ENCODE measurements around the gene ELSPBP1. TPM values are rescaled to one million over a fixed set of nuclear protein-coding genes. Genes with fewer than 3 reads are reported as not detected.
"Not testable (repeated sequence)": the region's sequence is repeated elsewhere in the genome, so short reads cannot be mapped to it uniquely, and the experiment has no call there.

The ELSPBP1 gene
- total RNA-seq, result not detected
- long read RNA-seq, result 0 reads

DNA sequence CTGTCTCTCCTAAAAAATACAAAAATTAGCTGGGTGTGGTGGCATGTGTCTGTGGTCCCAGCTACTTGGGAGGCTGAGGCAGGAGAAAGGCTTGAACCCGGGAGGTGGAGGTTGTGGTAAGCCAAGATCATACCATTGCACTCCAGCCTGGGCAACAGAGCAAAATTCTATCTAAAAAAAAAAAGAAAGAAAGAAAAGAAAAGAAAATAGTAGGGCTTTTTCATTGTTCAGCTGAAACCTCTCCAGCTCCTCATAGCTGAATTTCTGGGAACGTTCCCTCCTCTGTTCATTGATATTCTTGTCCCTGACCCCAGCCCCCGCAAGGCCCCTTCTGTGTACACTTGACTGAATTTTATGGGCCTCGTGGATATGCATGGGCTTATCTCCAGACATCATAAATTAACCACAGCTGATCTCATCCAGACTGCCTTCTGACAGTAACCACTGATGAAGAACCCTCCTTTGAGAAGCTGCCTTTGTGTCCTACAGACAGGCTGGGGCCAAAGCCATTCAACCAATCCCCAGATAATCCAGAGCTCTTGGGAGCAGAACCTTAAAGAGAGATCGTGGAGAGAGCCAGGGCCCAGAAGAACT lies at the start of gene ELSPBP1:
TSS of gene ELSPBP1 (plus strand) at position 424 of the 594 bp plus-strand sequence. CDS start 14,036 bp downstream, outside the sequence.
- intact Hi-C loops (cut with DNase I, micrococcal nuclease), result no loop called here
- no peak for DNase-seq
- ATAC-seq, result no peak

DNA sequence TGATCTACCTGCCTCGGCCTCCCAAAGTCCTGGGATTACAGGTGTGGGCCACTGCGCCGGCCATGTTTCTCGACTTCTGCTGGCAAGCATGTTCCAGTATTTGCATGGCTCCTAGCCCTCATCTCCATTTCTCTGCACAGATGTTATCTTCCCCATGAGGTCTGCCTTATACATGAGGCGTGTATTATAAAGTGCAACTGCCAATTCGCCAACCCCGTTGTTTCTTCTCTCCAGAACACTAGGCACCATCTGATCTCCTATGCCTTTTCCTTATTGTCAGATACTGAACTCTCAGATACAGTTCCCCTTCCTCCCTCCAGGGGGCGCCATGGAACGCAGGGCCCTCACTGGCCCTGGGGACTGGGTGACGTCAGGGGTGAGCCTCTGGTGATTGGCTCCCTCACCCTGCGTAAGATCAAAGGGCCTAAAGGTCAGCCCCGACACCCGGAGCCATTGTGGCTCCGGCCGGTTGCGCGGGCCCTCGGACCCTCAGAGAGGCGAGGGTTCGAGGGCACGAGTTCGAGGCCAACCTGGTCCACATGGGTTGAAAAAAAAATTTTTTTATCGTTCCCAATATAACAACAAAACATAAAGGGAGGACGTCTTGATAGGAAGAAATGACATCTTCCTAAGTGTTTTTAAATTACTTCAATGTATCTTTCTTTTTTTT lies 44.4 kb upstream of the ELSPBP1 start:
- DNase-seq; intact Hi-C loops (cut with DNase I, micrococcal nuclease); ATAC-seq: not testable (repeated sequence)

DNA sequence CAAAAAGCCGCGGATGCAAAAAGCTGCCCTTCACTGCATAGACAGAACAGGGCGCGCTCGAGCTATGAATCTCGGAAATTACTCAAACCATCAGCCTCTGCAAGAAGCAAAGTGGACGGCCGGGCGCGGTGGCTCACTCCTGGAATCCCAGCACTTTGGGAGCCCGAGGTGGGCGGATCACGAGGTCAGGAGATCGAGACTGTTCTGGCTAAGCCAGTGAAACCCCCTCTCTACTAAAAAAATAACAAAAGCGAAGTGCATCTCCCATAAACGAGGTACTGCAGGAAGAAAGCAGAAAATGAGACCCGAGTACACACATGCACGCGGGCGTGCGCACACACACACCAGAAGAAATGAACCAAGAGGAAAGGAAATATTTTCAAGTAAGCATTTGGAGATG lies 42.3 kb upstream of the ELSPBP1 start:
- ATAC-seq; intact Hi-C loops (cut with DNase I, micrococcal nuclease); DNase-seq: not testable (repeated sequence)

DNA sequence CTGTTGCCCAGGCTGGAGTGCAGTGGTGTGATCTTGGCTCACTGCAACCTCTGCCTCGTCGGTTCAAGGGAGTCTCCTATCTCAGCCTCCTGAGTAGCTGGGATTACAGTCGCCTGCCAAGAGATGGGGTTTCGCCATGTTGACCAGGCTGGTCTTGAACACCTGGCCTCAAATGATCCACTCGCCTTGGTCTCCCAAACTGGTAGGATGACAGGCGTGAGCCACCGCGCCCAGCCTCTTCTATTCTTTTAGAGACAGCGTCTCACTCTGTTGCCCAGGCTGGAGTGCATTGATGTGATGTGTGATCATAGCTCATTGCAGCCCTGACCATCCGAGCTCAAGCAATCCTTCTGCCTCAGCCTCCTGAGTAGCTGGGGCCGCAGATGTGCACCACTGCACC lies 38.5 kb upstream of the ELSPBP1 start:
- intact Hi-C loops (cut with DNase I, micrococcal nuclease); ATAC-seq: not testable (repeated sequence)
- peak in 1 of 2 donors; percentile 51 for DNase-seq

DNA sequence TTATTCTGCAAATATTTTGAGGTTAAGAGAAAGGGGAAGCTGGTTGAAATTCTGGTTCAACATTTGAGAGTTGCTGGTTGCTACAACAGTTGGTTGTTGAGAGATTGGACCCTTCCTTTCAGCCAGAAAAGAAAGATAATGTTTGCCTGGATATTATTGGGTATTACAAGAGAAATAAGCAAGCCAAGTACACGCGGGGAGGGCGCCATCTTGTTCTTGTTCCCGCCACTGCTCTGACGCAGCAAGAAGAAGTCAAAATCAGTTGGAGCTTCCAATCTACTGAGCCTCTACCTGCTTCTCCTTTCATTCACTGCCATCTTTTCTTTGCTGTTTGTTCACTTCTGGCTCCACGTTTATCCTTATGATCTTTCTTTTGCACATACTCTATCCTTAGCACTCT lies 20.9 kb upstream of the ELSPBP1 start:
- DNase-seq (no peak), ATAC-seq (no peak)
- intact Hi-C loops (cut with DNase I, micrococcal nuclease), result no loop called here

DNA sequence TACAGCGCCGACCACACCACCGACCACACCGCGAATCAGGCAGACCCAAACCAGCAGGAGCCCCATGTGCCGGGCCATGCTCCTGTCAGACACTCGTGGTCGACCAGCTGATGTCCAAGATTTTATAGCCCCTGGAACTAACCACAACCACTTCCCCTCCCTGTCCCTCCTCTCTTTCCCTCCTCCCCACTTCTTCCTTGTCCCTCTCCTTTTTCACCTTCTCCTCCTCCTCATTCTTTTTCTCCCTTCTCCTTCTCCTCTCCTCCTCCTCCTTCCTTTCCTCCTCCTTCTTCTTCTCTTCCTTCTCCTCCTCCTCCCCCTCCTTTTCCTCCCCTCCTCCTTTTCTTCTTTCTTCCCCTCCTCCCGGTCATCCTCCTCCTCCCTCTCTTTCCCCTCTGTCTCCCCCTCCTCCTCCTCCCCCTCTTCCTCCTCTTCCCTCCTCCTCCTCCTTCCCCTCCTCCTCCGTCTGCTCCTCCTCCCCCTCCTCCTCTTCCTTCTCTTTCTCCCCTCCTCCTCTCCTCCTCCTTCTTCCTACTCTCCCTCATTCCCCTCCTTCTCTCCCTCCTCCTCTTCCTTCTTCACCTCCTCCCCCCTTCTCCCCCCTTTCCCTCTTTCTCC lies 3.1 kb upstream of the ELSPBP1 start:
- intact Hi-C loops (cut with DNase I, micrococcal nuclease), result no loop called here
- ATAC-seq, result no peak
- no peak for DNase-seq

DNA sequence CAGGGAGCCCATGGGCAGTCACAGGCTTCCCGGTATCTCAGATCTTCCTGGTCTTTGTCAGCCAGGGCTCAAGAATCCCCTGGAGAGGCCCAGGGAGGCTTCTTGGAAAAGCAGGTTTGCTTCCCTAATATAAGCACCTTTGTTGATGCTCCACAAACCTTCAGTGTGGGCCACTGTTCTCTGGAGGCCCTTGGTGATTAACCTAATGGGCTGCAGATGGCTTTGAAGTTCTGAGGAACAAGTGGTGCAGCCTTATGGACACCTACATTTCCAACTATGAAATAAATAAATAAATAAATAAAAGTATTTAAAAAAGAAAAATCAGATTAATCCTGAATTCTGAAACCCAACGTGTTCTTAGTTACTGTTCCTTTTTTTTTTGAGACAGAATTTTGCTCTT lies 2.4 kb upstream of the ELSPBP1 start, which contains the start of gene BSPH1:
TSS of gene BSPH1 (minus strand) at position 101 of the 400 bp plus-strand sequence. CDS start at position 12, 89 bp downstream.
- intact Hi-C loops (cut with DNase I, micrococcal nuclease), result no loop called here
- DNase-seq (no peak), ATAC-seq (no peak)

DNA sequence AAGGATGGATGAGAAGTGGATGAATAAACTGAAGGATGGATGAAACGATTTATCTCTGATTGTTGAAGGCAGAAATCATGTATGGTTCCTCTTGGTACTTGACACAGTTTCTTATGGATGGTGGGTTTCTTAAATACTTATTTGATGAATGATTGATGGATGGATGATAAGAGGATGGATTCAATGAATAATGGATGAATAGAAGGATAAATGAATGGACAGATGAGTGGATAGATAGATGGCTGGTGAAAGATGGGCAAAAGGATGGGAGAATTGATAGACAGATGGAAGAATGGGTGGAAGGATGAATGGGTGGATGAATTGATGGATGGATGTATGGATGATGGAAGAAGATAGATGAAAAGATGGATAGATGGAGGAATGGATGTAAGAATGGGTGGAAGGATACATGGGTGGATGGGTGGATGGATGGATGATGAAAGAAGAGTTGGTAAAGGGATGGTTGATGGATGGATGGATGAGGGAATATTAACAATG lies 1.8 kb downstream of the ELSPBP1 start:
- ATAC-seq (no peak), DNase-seq (no peak)
- intact Hi-C loops (cut with DNase I, micrococcal nuclease), result no loop called here

DNA sequence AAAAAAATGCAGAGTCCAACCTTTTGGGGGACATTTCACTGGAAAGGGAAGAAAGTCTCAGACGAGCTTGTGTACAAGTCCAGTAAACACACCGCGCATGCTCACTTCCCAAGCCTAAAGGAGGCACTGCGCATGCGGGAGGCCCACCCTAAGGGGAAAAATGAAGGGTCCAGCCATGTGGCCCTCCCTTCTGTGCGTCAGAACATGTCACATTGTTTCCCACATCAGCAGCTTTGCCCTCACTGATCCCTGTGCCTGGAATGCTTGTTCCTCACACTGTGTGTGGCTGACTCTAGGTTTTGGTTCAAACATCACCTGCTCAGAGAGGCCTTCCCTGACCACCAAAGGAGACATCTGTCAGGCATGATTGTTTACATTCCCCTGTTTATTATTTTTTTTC lies 4.4 kb downstream of the ELSPBP1 start:
- ATAC-seq (no peak), DNase-seq (no peak)
- intact Hi-C loops (cut with DNase I, micrococcal nuclease), result no loop called here

DNA sequence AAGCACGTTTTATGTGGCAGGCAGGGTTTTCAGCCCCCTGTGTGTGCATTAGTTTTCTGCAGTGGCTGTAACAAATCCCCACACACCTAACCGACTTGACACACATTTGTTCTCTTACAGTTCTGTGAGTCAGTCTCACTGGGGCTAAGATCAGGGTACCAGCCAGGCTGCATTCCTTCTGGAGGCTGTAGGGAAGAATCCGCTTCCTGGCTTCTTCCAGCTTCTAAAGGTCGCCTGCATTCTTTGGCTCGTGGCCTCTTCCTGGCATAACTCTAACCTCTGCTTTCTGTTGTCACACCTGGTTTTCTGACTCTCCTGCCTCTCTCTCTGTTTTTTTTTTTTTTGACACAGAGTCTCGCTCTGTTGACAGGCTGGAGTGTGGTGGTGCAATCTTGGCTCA lies 6.4 kb downstream of the ELSPBP1 start:
- ATAC-seq (no peak), DNase-seq (no peak)
- intact Hi-C loops (cut with DNase I, micrococcal nuclease), result no loop called here

DNA sequence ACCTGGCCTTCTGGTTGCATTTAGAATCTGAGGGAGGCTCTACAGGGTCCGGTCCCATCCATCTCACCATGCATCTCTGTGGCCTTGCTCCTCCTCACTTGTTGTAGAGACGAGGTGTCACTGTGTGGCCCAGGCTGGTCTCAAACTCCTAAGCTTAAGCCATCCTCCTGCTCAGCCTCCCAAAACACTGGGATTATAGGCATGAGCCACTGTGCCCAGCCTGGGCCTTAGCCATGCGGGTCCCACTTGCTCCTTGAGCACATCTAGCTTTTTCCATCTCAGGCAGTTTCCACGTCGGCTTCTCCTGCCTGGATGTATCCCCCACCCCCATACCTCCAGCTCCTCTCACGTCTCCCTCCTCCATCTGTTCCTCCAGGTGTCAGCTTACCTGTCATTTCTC lies 9.8 kb downstream of the ELSPBP1 start:
- ATAC-seq (no peak), DNase-seq (no peak)
- intact Hi-C loops (cut with DNase I, micrococcal nuclease), result no loop called here

DNA sequence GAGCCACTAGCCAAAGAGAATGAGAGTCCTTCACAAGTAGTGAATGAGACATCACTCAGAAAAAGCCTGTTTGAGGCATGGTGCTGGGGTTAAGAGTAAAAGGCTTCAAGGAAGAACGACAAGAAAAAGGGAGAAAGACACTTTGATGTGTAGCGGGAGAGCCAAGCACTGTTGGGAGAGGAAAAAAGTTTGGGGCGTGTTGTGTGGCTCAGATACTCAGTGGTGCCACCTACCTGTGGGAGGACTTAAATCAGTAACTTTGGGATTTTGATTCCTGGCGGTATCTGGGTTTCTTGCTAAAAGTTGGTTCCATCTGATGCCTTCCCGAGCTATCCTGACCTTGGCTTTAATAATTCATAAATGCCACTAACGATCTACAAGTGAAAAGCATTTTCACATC lies 12.3 kb downstream of the ELSPBP1 start:
- intact Hi-C loops (cut with DNase I, micrococcal nuclease), result no loop called here
- no peak for ATAC-seq
- no peak for DNase-seq

DNA sequence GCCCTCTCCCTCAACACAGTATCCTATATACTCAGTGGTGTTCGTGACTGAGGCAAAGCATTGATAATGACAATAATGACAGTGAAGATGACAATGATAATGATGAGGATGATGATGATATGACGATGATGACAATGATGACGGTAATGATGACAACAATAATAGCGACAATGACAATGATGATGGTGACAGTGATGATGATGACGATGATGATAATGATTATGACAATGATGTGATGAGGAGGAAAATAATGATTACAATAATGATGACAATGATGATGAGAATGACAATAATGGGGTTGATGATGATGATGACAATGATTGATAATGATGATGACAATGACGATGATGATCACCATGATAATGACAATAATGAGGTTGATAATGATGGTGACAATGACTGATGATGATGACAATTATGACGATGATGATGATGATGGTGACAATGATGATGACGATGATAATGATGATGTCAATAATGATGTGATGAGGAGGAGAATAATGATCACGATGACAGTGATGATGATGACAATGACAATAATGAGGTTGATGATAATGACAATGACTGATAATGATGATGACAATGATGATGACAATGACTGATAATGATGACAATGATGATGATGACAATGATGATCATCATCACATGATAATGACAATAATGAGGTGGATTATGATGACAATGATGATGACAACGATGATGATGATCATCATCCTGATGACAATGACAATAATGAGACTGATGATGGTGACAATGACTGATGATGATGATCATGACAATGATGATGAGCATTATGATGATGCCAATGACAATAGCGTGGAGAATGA lies 16.7 kb downstream of the ELSPBP1 start:
- no peak for DNase-seq
- intact Hi-C loops (cut with DNase I, micrococcal nuclease), result no loop called here
- ATAC-seq, result no peak

DNA sequence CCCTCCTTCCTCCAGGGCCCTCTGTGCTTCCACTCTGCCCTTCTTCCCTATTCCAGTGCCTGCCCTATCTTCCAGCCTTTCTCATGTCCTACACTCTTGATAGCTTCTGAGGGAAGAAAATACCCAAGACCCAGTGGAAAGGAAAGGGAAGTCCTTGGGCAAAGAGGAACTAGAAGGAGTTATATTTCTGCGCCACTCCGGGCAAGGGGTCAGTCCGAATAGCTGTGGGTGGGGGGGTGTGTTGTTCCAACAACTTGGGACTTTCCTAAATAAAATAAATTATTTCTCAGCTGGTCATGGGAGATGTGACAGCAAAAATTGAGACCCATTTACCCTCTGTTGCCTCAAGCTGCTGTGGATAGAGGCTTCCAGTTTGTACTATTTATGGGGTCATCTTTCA lies 26.3 kb downstream of the ELSPBP1 start:
- DNase-seq (no peak), ATAC-seq (no peak)
- intact Hi-C loops (cut with DNase I, micrococcal nuclease), result no loop called here

DNA sequence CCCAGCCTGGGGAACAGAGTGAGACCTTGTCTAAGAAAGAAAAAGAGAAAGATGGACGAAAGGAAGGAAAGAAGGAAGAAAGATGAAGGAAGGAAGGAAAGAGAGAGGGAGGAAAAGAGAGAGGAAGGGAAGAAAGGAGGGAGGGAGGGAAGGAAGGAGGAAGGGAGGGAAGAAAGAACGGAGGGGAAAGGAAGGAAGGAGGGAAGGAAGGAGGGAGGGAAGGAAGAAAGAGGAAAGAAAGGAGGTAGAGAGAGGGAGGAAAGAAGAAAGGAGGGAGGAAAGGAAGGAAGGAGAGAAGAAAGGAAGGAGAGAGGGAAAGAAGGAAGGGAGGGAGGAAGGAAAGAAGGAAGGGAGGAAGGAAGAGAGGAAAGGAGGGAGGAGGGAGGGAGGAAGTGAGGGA lies 28.6 kb downstream of the ELSPBP1 start:
- DNase-seq, result no peak
- ATAC-seq, result no peak
- intact Hi-C loops (cut with DNase I, micrococcal nuclease), result no loop called here

DNA sequence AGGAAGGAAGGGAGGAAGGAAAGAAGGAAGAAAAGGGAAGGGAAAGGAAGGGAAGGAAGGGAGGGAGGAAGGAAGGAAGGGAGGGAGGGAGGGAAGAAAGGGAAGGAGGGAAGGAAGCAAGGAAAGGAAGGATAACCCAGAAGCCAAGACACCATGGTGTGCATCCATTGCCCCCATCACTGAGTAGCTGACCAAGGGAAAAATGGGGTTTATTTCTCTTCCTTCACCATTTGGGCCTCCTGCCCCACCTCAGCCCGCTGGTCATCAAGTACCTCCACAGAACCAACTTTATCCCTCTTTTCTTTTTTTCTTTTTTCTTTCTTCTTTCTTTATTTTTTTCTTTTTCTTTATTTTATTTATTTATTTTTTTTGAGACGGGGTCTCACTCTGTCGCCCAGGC lies 29.1 kb downstream of the ELSPBP1 start:
- DNase-seq, result no peak
- intact Hi-C loops (cut with DNase I, micrococcal nuclease), result no loop called here
- no peak for ATAC-seq

DNA sequence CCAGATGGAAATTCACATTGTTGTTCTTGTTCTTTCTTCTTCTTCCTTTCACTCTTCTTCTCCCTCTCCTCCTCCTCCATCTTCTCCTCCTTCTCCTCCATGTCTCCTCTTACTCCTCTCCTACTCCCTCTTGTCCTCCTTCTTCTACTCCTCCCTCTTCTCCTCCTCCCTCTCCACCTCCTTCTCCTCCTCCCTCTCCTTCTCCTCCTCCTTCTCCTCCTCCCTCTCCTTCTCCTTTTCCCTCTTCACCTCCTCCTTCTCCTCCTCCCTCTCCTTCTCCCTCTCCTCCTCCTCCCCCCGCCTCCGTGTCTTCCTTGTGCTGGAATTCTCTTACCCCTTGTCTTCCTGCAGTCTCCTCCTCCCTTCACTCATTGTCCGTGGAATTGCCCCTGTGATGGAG lies 31.0 kb downstream of the ELSPBP1 start:
- intact Hi-C loops (cut with DNase I, micrococcal nuclease), result no loop called here
- ATAC-seq (no peak), DNase-seq (no peak)

DNA sequence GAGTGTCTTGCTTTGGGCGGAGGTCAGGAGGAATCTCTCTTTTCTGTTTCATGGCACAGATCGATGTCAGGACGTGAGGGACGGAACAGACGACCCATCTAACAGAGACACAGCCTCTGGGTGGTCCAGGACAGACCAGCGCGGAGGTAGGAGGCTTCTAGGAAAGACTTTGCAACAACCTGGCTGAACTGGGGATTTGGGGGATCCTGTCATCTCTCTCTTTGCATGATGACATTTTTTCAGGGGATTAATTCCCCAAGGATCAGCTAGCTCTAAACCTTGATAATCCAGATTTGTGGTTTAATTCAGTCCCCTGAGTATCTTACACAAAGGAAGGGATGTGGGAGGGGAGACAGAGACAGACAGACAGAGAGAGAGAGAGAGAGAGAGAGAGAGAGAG lies 35.0 kb downstream of the ELSPBP1 start:
- intact Hi-C loops (cut with DNase I, micrococcal nuclease), result no loop called here
- ATAC-seq (no peak), DNase-seq (no peak)

DNA sequence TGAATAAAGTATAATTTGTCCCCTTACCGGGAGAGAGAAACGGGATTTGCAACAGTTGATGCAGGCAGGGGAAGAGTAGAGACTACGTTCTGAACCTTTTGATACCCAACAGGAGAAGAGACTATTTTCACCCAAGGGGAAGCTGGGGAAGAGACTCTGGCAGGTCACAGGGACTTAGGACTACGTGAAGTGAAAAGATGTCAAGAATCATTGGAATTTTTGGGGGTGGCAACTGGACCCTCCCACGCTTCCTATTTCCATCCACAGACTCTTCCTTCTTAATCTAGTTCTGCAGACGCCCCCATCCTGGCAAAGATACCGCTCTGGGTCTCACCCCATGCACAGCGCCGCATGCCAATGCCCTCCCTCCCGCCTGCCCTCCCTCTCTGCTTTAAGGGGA lies 35.6 kb downstream of the ELSPBP1 start:
- intact Hi-C loops (cut with DNase I, micrococcal nuclease), result no loop called here
- DNase-seq (no peak), ATAC-seq (no peak)
